ENCODE data around the gene PPP1R1B. TPM values are rescaled to one million over a fixed set of nuclear protein-coding genes. Genes with fewer than 3 reads are reported as not detected.

Gene PPP1R1B
- total RNA-seq, 6 experiments from 2014 or later: not detected

DNA sequence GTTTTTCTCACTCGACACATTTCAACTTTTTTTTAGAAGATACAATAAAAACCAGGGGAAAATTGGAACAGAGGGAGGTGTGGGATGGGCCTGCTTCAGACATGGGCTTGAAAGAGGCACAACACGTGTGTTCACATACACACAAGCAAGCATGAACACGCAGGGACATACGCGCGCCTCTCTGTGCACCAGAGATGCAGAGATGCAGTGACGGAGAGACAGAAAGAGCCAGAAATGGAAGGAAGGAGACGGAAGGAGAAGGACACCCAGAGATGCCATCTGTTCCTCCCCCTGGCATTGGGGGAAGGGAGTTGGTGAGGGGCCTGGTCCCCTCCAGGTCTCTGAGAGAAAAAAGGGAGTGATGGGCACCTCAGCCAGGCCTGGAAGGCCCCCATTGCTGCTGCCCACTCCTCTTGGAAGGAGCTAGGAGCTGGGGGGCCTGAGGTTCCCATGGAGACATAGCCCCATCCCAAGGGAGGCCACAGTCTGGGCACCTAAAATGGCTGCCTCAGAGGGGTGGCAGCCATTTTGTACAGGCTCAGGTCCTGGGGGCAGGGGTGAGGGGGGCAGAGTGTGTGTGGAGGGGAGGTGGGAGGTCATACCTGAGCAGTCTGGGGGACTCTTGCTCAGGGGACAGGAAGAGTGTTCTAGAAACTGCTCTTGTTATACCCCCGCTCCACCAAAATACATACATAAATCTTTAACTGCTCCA, 15.2 kb upstream of the PPP1R1B start:
- H3K9me3 Mint-ChIP-seq: no peaks in the 10 kb centered on the region
- TF ChIP-seq, protein P1, sequence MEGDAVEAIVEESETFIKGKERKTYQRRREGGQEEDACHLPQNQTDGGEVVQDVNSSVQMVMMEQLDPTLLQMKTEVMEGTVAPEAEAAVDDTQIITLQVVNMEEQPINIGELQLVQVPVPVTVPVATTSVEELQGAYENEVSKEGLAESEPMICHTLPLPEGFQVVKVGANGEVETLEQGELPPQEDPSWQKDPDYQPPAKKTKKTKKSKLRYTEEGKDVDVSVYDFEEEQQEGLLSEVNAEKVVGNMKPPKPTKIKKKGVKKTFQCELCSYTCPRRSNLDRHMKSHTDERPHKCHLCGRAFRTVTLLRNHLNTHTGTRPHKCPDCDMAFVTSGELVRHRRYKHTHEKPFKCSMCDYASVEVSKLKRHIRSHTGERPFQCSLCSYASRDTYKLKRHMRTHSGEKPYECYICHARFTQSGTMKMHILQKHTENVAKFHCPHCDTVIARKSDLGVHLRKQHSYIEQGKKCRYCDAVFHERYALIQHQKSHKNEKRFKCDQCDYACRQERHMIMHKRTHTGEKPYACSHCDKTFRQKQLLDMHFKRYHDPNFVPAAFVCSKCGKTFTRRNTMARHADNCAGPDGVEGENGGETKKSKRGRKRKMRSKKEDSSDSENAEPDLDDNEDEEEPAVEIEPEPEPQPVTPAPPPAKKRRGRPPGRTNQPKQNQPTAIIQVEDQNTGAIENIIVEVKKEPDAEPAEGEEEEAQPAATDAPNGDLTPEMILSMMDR (IDR thresholded peaks at IDR 0.05): no peak
- no peak overlapping the region for H3K4me3 Mint-ChIP-seq
- H3K36me3 Mint-ChIP-seq (ENCODE audit: low read depth): no peaks in the 10 kb centered on the region
- peaks cover 16% of the 10 kb centered on the region for H3K27me3 Mint-ChIP-seq (ENCODE audit: insufficient read depth)
- no peaks in the 10 kb centered on the region for H3K4me1 Mint-ChIP-seq (ENCODE audit: low read depth)
- no peak overlapping the region for H3K27ac Mint-ChIP-seq
- no peak for DNase-seq

DNA sequence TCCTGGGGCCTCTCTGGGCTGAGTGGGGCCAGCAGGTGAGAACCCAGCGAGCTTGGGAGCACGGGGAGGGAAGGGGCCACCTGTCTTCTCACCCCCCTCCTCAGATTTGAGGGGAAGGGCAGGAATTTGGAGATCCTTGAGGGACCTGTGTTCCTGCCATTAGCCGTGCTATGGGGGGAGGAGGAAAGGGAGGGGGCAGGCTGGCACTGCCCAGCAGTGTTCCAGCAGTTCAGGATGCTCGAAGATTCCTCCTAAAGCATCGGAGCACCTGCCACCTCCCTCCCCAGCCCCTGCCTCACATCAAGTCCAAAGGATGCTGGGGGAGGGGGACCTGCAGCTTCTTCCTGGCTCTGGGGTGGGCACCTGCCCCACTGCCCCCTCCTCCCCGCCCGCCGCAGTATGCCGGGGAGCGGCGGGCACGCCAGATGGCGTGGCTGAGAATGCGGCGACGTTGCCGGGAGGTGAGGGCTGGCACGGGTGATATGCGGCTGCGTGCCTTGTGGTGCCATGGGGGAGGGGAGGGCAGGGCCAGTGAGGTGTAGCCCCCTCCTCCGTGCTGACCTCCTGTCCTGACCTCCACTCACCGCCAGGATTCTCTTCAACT, 14.4 kb upstream of the PPP1R1B start:
- no peak overlapping the region for H3K27ac Mint-ChIP-seq
- H3K36me3 Mint-ChIP-seq (ENCODE audit: low read depth): no peaks in the 10 kb centered on the region
- H3K4me3 Mint-ChIP-seq: no peak overlapping the region
- no peaks in the 10 kb centered on the region for H3K9me3 Mint-ChIP-seq
- TF ChIP-seq, protein P1 (IDR thresholded peaks at IDR 0.05): no peak
- DNase-seq: no peak
- peaks cover 14% of the 10 kb centered on the region for H3K27me3 Mint-ChIP-seq (ENCODE audit: insufficient read depth)
- no peaks in the 10 kb centered on the region for H3K4me1 Mint-ChIP-seq (ENCODE audit: low read depth)

- no peak overlapping the region for H3K4me3 Mint-ChIP-seq
- H3K27me3 Mint-ChIP-seq (ENCODE audit: insufficient read depth): peaks cover 13% of the 10 kb centered on the region
- H3K4me1 Mint-ChIP-seq (ENCODE audit: low read depth): no peaks in the 10 kb centered on the region
- no peaks in the 10 kb centered on the region for H3K9me3 Mint-ChIP-seq
- TF ChIP-seq, protein P1 (IDR thresholded peaks at IDR 0.05): no peak
- DNase-seq: no peak
- H3K27ac Mint-ChIP-seq: no peak overlapping the region
- no peaks in the 10 kb centered on the region for H3K36me3 Mint-ChIP-seq (ENCODE audit: low read depth)
Observed at GRCh38 chr17:39612935-39613464, 13.8 kb upstream of the PPP1R1B start.

DNA sequence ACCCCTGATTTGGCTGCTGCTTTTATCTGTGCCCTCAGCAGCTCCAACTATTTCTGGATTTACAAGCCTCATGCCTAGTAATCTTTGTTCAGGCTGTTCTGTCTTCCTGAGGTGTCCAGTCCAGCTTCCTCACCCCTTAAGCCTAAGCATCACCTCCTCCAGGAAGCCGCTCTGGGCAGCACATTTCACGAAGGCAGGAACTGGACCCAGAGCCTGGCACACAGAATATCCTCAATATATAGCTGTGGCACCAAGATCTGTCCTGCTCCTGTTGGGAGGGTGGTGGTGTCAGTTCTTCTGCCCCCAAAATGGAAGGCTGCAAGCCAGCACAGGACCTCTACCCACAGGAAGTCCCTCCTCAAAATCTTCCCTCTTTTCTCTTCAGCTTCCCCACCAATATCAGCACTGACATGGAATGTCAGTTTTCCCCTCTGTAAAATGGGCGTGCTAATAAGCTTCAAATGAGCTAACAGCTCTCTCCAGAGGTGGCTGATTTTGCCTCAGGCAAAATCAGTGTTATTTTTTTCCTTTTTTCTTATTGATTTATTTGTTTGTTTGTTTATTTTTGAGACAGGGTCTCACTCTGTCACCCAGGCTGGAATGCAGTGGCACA, 12.1 kb upstream of the PPP1R1B start:
- TF ChIP-seq, protein P1 (IDR thresholded peaks at IDR 0.05): no peak
- H3K9me3 Mint-ChIP-seq: no peaks in the 10 kb centered on the region
- H3K4me1 Mint-ChIP-seq (ENCODE audit: low read depth): no peaks in the 10 kb centered on the region
- no peak for DNase-seq
- peaks cover 8% of the 10 kb centered on the region for H3K27me3 Mint-ChIP-seq (ENCODE audit: insufficient read depth)
- H3K27ac Mint-ChIP-seq: no peak overlapping the region
- no peak overlapping the region for H3K4me3 Mint-ChIP-seq
- no peaks in the 10 kb centered on the region for H3K36me3 Mint-ChIP-seq (ENCODE audit: low read depth)

DNA sequence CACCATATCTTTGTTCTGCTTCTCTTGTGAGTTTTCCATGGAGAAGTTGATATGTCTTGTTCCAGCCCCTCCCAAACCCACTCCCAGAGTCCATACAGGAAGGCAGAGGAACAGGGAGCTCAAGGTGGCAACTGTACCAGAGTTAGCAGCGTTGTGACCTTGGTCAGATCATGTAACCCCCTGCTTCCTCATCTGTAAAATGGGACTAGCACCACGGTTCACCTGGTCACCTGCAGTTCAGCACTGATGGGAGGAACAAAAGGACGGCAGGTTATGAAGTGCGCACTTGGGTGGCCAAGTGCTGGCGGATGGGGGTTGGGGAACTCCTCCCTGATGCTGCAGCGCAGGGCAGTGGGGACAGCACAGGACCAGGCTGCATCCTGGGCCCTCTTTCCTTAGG, 11.3 kb upstream of the PPP1R1B start:
- Mint-ChIP-seq H3K4me3 (no peak overlapping the region), H3K27ac (no peak overlapping the region), H3K27me3 (ENCODE audit: insufficient read depth) (peaks cover 7% of the 10 kb centered on the region), H3K4me1 (ENCODE audit: low read depth) (no peaks in the 10 kb centered on the region), H3K9me3 (no peaks in the 10 kb centered on the region), H3K36me3 (ENCODE audit: low read depth) (no peaks in the 10 kb centered on the region)
- TF ChIP-seq, protein P1 (IDR thresholded peaks at IDR 0.05): no peak
- DNase-seq: no peak

Measured in HFFc6 (cell line).